HEK293 (cell line): ENCODE results near the gene GABRA1.
A peak's percentile ranks its signal among the peaks of the same experiment; 100 is the strongest.

Source experiments
- PBX3 ChIP-seq: sonication (generic); formaldehyde crosslinking; IDR thresholded peaks from 2 replicates; pipeline ENCODE4 v1.8.1; 2022; ENCODE audit warnings: mild to moderate bottlenecking, moderate library complexity, missing genetic modification reagents
- YY1 ChIP-seq: fragments of 450-650 bp; formaldehyde crosslinking; IDR thresholded peaks from 2 replicates; pipeline ENCODE4 v1.5.1; 2018; ENCODE audit warnings: missing biosample characterization, missing genetic modification characterization
- ZIC2 ChIP-seq: fragments of 450-650 bp; formaldehyde crosslinking; IDR thresholded peaks from 2 replicates; pipeline ENCODE4 v1.5.1; 2016; ENCODE audit warnings: missing biosample characterization, missing genetic modification characterization
- ZNF112 ChIP-seq: fragments of 450-650 bp; formaldehyde crosslinking; IDR thresholded peaks from 2 replicates; pipeline ENCODE4 v1.5.0; 2017; ENCODE audit warnings: missing biosample characterization, missing genetic modification characterization
- ZNF184 ChIP-seq: fragments of 450-650 bp; IDR thresholded peaks from 2 replicates; pipeline ENCODE4 v1.5.1; 2018; ENCODE audit warnings: missing biosample characterization, mild to moderate bottlenecking, missing genetic modification characterization
- ZSCAN4 ChIP-seq: fragments of 450-650 bp; formaldehyde crosslinking; IDR thresholded peaks from 2 replicates; pipeline ENCODE4 v1.5.1; 2017; ENCODE audit warnings: missing biosample characterization, missing genetic modification characterization
- ZSCAN5A ChIP-seq: fragments of 450-650 bp; formaldehyde crosslinking; IDR thresholded peaks from 2 replicates; pipeline ENCODE4 v1.5.1; 2016; ENCODE audit warnings: missing biosample characterization, missing genetic modification characterization
- TF ChIP-seq, protein P1 (sequence below): fragments of 450-650 bp; IDR thresholded peaks from 2 replicates; pipeline ENCODE4 v1.5.1; 2018; ENCODE audit warnings: missing biosample characterization, missing genetic modification characterization
- TF ChIP-seq, protein P2 (sequence below): fragments of 450-650 bp; formaldehyde crosslinking; IDR thresholded peaks from 2 replicates; pipeline ENCODE4 v1.5.1; 2016; ENCODE audit warnings: missing biosample characterization, missing genetic modification characterization
- TF ChIP-seq, protein P3 (sequence below): fragments of 450-650 bp; formaldehyde crosslinking; IDR thresholded peaks from 2 replicates; pipeline ENCODE4 v1.5.1; 2016; ENCODE audit warnings: missing biosample characterization, missing genetic modification characterization

DNA sequence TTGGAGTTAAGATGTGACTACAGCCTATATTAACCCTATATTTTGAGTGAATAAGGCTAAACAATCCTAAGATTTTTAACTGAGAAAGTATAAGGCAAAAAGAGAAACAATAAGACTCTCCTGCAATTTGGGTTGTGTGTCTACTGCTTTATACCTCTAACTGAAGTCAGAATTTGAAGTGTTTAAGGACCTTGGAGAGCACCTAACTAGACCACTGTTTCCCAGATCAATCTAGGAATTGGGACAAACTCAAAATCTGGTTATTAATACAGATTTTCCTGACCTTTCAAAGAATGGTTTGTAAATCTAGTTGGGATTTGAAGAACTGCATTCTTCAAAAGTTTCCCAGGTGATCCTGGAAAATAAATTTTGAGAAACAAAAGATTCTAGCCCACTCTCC lies 42.1 kb downstream of the GABRA1 start:
- TF ChIP-seq, protein P1, sequence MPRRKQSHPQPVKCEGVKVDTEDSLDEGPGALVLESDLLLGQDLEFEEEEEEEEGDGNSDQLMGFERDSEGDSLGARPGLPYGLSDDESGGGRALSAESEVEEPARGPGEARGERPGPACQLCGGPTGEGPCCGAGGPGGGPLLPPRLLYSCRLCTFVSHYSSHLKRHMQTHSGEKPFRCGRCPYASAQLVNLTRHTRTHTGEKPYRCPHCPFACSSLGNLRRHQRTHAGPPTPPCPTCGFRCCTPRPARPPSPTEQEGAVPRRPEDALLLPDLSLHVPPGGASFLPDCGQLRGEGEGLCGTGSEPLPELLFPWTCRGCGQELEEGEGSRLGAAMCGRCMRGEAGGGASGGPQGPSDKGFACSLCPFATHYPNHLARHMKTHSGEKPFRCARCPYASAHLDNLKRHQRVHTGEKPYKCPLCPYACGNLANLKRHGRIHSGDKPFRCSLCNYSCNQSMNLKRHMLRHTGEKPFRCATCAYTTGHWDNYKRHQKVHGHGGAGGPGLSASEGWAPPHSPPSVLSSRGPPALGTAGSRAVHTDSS (tag by site-specific recombination): no peak
- TF ChIP-seq, protein P2, sequence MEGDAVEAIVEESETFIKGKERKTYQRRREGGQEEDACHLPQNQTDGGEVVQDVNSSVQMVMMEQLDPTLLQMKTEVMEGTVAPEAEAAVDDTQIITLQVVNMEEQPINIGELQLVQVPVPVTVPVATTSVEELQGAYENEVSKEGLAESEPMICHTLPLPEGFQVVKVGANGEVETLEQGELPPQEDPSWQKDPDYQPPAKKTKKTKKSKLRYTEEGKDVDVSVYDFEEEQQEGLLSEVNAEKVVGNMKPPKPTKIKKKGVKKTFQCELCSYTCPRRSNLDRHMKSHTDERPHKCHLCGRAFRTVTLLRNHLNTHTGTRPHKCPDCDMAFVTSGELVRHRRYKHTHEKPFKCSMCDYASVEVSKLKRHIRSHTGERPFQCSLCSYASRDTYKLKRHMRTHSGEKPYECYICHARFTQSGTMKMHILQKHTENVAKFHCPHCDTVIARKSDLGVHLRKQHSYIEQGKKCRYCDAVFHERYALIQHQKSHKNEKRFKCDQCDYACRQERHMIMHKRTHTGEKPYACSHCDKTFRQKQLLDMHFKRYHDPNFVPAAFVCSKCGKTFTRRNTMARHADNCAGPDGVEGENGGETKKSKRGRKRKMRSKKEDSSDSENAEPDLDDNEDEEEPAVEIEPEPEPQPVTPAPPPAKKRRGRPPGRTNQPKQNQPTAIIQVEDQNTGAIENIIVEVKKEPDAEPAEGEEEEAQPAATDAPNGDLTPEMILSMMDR: no peak
- TF ChIP-seq YY1 (tag by site-specific recombination) (no peak), PBX3 (CRISPR knock-in tag) (no peak), ZIC2 (tag by site-specific recombination) (no peak), ZNF112 (no peak), ZSCAN4 (tag by site-specific recombination) (no peak), ZNF184 (no peak), ZSCAN5A (tag by site-specific recombination) (no peak)
- TF ChIP-seq, protein P3, sequence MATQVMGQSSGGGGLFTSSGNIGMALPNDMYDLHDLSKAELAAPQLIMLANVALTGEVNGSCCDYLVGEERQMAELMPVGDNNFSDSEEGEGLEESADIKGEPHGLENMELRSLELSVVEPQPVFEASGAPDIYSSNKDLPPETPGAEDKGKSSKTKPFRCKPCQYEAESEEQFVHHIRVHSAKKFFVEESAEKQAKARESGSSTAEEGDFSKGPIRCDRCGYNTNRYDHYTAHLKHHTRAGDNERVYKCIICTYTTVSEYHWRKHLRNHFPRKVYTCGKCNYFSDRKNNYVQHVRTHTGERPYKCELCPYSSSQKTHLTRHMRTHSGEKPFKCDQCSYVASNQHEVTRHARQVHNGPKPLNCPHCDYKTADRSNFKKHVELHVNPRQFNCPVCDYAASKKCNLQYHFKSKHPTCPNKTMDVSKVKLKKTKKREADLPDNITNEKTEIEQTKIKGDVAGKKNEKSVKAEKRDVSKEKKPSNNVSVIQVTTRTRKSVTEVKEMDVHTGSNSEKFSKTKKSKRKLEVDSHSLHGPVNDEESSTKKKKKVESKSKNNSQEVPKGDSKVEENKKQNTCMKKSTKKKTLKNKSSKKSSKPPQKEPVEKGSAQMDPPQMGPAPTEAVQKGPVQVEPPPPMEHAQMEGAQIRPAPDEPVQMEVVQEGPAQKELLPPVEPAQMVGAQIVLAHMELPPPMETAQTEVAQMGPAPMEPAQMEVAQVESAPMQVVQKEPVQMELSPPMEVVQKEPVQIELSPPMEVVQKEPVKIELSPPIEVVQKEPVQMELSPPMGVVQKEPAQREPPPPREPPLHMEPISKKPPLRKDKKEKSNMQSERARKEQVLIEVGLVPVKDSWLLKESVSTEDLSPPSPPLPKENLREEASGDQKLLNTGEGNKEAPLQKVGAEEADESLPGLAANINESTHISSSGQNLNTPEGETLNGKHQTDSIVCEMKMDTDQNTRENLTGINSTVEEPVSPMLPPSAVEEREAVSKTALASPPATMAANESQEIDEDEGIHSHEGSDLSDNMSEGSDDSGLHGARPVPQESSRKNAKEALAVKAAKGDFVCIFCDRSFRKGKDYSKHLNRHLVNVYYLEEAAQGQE (tag by site-specific recombination): peak; percentile 77
